ENCODE data around the gene SERINC3.

DNA sequence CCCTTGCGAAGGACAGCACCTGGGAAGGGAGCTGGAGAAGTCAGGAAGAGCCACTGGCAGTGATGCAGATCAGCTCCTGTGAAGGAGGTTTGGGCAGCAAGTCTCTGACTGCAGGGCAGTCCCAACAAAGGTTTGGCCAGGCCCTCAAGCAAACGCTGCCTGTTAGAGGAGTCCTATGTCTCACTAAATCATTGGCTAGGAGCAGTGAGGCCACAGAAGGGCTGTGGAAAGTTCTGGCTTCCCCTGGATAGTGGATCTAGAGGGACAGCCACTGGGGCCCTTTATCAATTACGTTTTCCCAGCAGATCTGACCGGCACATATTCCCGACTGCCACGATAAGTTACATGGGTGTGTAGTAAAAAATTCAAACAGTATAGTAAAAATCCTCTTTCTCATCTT is 43.7 kb downstream of the SERINC3 start:
- TF ChIP-seq, protein P1, sequence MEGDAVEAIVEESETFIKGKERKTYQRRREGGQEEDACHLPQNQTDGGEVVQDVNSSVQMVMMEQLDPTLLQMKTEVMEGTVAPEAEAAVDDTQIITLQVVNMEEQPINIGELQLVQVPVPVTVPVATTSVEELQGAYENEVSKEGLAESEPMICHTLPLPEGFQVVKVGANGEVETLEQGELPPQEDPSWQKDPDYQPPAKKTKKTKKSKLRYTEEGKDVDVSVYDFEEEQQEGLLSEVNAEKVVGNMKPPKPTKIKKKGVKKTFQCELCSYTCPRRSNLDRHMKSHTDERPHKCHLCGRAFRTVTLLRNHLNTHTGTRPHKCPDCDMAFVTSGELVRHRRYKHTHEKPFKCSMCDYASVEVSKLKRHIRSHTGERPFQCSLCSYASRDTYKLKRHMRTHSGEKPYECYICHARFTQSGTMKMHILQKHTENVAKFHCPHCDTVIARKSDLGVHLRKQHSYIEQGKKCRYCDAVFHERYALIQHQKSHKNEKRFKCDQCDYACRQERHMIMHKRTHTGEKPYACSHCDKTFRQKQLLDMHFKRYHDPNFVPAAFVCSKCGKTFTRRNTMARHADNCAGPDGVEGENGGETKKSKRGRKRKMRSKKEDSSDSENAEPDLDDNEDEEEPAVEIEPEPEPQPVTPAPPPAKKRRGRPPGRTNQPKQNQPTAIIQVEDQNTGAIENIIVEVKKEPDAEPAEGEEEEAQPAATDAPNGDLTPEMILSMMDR (conservative IDR thresholded peaks at IDR 0.05): no peak
- no peak for TF ChIP-seq EZH2 (IDR thresholded peaks at IDR 0.05; ENCODE audit: low read depth)
